Vagina (tissue), 2 donors: ENCODE measurements around the gene ELK4. TPM values are rescaled to one million over a fixed set of nuclear protein-coding genes. Genes with fewer than 3 reads are reported as not detected.

Experiments used
- DNase-seq, 2 donors: peaks; one replicate each; pipeline ENCODE4 v3.0.0-alpha.2; 2017; ENCODE audit errors: extremely low spot score in 2 of 2
- H3K27ac ChIP-seq: fragments of 200-600 bp; sonication (generic); one replicate; pipeline ENCODE4 v1.5.1; 2019
- H3K27me3 ChIP-seq: fragments of 200-600 bp; sonication (generic); one replicate; pipeline ENCODE4 v1.5.1; 2019
- H3K36me3 ChIP-seq, 2 donors: fragments of 200-600 bp; sonication (generic); one replicate each; pipeline ENCODE4 v1.5.1; 2017 to 2019
- H3K4me1 ChIP-seq: fragments of 200-600 bp; sonication (generic); one replicate; pipeline ENCODE4 v1.5.1; 2019
- H3K4me3 ChIP-seq, 2 donors: fragments of 200-600 bp; sonication (generic); 1 replicate in 1 of 2; 2 replicates in 1 of 2; pipeline ENCODE4 v1.5.1; 2016 to 2019
- H3K9me3 ChIP-seq: fragments of 200-600 bp; sonication (generic); one replicate; pipeline ENCODE4 v1.5.1; 2019
- CTCF ChIP-seq, 3 experiments: fragments of 450-650 bp in 2 of 3; fragments of 200-600 bp in 1 of 3; sonication (generic) in 1 of 3; IDR thresholded peaks; one replicate each; pipeline ENCODE4 v1.5.1; 2017 to 2019; ENCODE audit warnings: antibody characterized with exemption in 3 of 3, mild to moderate bottlenecking in 2 of 3, moderate library complexity in 2 of 3
- POLR2A ChIP-seq, 2 donors: fragments of 450-650 bp; IDR thresholded peaks; one replicate each; pipeline ENCODE4 v1.6.1; 2017; ENCODE audit warnings: antibody characterized with exemption in 2 of 2, mild to moderate bottlenecking in 2 of 2, moderate library complexity in 2 of 2
- POLR2AphosphoS5 ChIP-seq, 2 donors: sonication (generic); formaldehyde crosslinking; IDR thresholded peaks; one replicate each; pipeline ENCODE4 v1.9.0; 2017; ENCODE audit warnings: antibody characterized with exemption in 2 of 2, mild to moderate bottlenecking in 2 of 2, low read depth in 1 of 2; ENCODE audit not compliant: insufficient read depth in 1 of 2
- intact Hi-C: fragments of 100-400 bp; cut with DNase I; formaldehyde crosslinking; loops from one replicate; pipeline ENCODE4 v1.15.1; 2023
- total RNA-seq: library from RNA; depleted of rRNA; stranded (reverse); fragments of >200 nt; gene quantifications from one replicate; pipeline ENCODE4 v1.2.3, GENCODE V29; 2016

ELK4 gene
- total RNA-seq, 1 donor from 2014 or later = 24.1 TPM

GRCh38 chr1:205630241-205630640 is 1.6 kb downstream of the ELK4 start:
- Histone ChIP-seq H3K4me3 (peak overlapping the region; percentile 76 to 86), H3K4me1 (peaks cover 52% of the 10 kb centered on the region), H3K27ac (peak overlapping the region; percentile 98), H3K36me3 (no peaks in the 10 kb centered on the region), H3K9me3 (no peaks in the 10 kb centered on the region), H3K27me3 (no peaks in the 10 kb centered on the region)
- TF ChIP-seq POLR2AphosphoS5 (IDR thresholded peaks at IDR 0.05; ENCODE audit: insufficient read depth in 1 of 2, low read depth in 1 of 2) = no peak
- no peak for TF ChIP-seq CTCF (IDR thresholded peaks at IDR 0.05)
- TF ChIP-seq POLR2A (IDR thresholded peaks at IDR 0.05) = no peak
- no peak for DNase-seq
- intact Hi-C loops = loop anchor here (5.0 kb wide), 1 partner anchor 33 kb away; no protein-coding TSS in a partner anchor

GRCh38 chr1:205629751-205630150 is 2.1 kb downstream of the ELK4 start:
- no peak for TF ChIP-seq POLR2A (IDR thresholded peaks at IDR 0.05)
- no peak for TF ChIP-seq CTCF (IDR thresholded peaks at IDR 0.05)
- TF ChIP-seq POLR2AphosphoS5 (IDR thresholded peaks at IDR 0.05; ENCODE audit: insufficient read depth in 1 of 2, low read depth in 1 of 2) = no peak
- no peak overlapping the region for H3K4me3 ChIP-seq
- DNase-seq = no peak
- no peaks in the 10 kb centered on the region for H3K36me3 ChIP-seq
- peak overlapping the region; percentile 98 for H3K27ac ChIP-seq
- intact Hi-C loops = loop anchor here (5.0 kb wide), 1 partner anchor 32 kb away; no protein-coding TSS in a partner anchor
- H3K27me3 ChIP-seq = no peaks in the 10 kb centered on the region
- H3K9me3 ChIP-seq = no peaks in the 10 kb centered on the region
- peaks cover 49% of the 10 kb centered on the region for H3K4me1 ChIP-seq

GRCh38 chr1:205627956-205628355 is 3.9 kb downstream of the ELK4 start:
- Histone ChIP-seq H3K4me3 (no peak overlapping the region), H3K27ac (no peak overlapping the region), H3K9me3 (no peaks in the 10 kb centered on the region), H3K27me3 (no peaks in the 10 kb centered on the region), H3K36me3 (peaks cover 0 to 7% of the 10 kb centered on the region in 2 donors), H3K4me1 (peaks cover 46% of the 10 kb centered on the region)
- TF ChIP-seq POLR2AphosphoS5 (IDR thresholded peaks at IDR 0.05; ENCODE audit: insufficient read depth in 1 of 2, low read depth in 1 of 2) = no peak
- TF ChIP-seq CTCF (IDR thresholded peaks at IDR 0.05) = no peak
- no peak for TF ChIP-seq POLR2A (IDR thresholded peaks at IDR 0.05)
- DNase-seq = no peak
- intact Hi-C loops = no loop called here

- Histone ChIP-seq H3K27ac (no peak overlapping the region), H3K4me1 (peaks cover 40% of the 10 kb centered on the region), H3K9me3 (no peaks in the 10 kb centered on the region), H3K27me3 (no peaks in the 10 kb centered on the region), H3K4me3 (no peak overlapping the region), H3K36me3 (peaks cover 0 to 23% of the 10 kb centered on the region in 2 donors)
- intact Hi-C loops = no loop called here
- TF ChIP-seq POLR2A (IDR thresholded peaks at IDR 0.05) (no peak), CTCF (IDR thresholded peaks at IDR 0.05) (no peak), POLR2AphosphoS5 (IDR thresholded peaks at IDR 0.05; ENCODE audit: insufficient read depth in 1 of 2, low read depth in 1 of 2) (no peak)
- no peak for DNase-seq
Measured at GRCh38 chr1:205626216-205626615, 5.6 kb downstream of the ELK4 start.

- H3K4me3 ChIP-seq = no peak overlapping the region
- no peaks in the 10 kb centered on the region for H3K27me3 ChIP-seq
- DNase-seq = no peak
- peaks cover 23% of the 10 kb centered on the region for H3K4me1 ChIP-seq
- no peaks in the 10 kb centered on the region for H3K9me3 ChIP-seq
- H3K36me3 ChIP-seq = peaks cover 0 to 38% of the 10 kb centered on the region in 2 donors
- no peak for TF ChIP-seq CTCF (IDR thresholded peaks at IDR 0.05)
- no peak for TF ChIP-seq POLR2A (IDR thresholded peaks at IDR 0.05)
- TF ChIP-seq POLR2AphosphoS5 (IDR thresholded peaks at IDR 0.05; ENCODE audit: insufficient read depth in 1 of 2, low read depth in 1 of 2) = no peak
- intact Hi-C loops = no loop called here
- no peak overlapping the region for H3K27ac ChIP-seq
Measured at GRCh38 chr1:205623646-205624045, 8.2 kb downstream of the ELK4 start.
